PC-3 (cell line): ENCODE data around the gene ZNF106. TPM values are rescaled to one million over a fixed set of nuclear protein-coding genes. Genes with fewer than 3 reads are reported as not detected.

ENCODE experiments used
- ATAC-seq: fragments of 200-7000 bp; cut with Tn5 transposase; 2 replicates; pipeline ENCODE4 v1.9.1; 2020; ENCODE audit warnings: mild to moderate bottlenecking, moderate library complexity
- BruUV-seq: library from RNA; stranded (reverse); fragments of 400-500 nt; replicated peaks from 2 replicates; lab custom pipeline; 2021; lab: Mats Ljungman, UMichigan
- CTCF ChIA-PET: fragments of 300-600 bp; sonication (Branson Sonifier 250); formaldehyde crosslinking; loops from one replicate; lab custom pipeline; 2022; ENCODE audit warnings: antibody characterized with exemption; lab: Charles Lee
- POLR2A ChIA-PET: fragments of 300-600 bp; sonication (Branson Sonifier 250); formaldehyde crosslinking; loops from one replicate; lab custom pipeline; 2022; ENCODE audit warnings: antibody characterized with exemption; ENCODE audit not compliant: unreplicated experiment; lab: Charles Lee
- DNase-seq: peaks from one replicate; pipeline ENCODE4 v3.0.0-alpha.2; 2015
- H2AFZ ChIP-seq: fragments of 300-600 bp; sonication (generic); 2 replicates; pipeline ENCODE4 v1.6.0; 2016; ENCODE audit warnings: antibody characterized with exemption, low read length
- H3F3A ChIP-seq: fragments of 300-600 bp; sonication (generic); one replicate; pipeline ENCODE4 v1.6.0; 2017; ENCODE audit warnings: antibody characterized with exemption, low read length, control low read depth, mild to moderate bottlenecking; ENCODE audit not compliant: unreplicated experiment
- H3K27ac ChIP-seq: fragments of 300-600 bp; sonication (generic); 2 replicates; pipeline ENCODE4 v1.5.1; 2016; ENCODE audit warnings: mild to moderate bottlenecking, low read length
- H3K27me3 ChIP-seq: fragments of 300-600 bp; sonication (generic); 2 replicates; pipeline ENCODE4 v1.6.1; 2016; ENCODE audit warnings: low read length, mixed read lengths
- H3K36me3 ChIP-seq: fragments of 300-600 bp; sonication (generic); 2 replicates; pipeline ENCODE4 v1.6.1; 2016; ENCODE audit warnings: low read depth, mixed run types, low read length, mixed read lengths
- H3K4me1 ChIP-seq: fragments of 300-600 bp; sonication (generic); 2 replicates; pipeline ENCODE4 v1.5.1; 2016; ENCODE audit warnings: low read length; ENCODE audit not compliant: insufficient read depth
- H3K4me2 ChIP-seq: fragments of 300-600 bp; sonication (generic); 2 replicates; pipeline ENCODE4 v1.6.0; 2016; ENCODE audit warnings: low read length
- H3K4me3 ChIP-seq: fragments of 300-600 bp; sonication (generic); 2 replicates; pipeline ENCODE4 v1.5.1; 2016; ENCODE audit warnings: mild to moderate bottlenecking, low read length, mixed read lengths
- H3K79me2 ChIP-seq: fragments of 300-600 bp; sonication (generic); 2 replicates; pipeline ENCODE4 v1.6.1; 2017; ENCODE audit warnings: low read length, mixed read lengths
- H3K9ac ChIP-seq: fragments of 300-600 bp; sonication (generic); 2 replicates; pipeline ENCODE4 v1.6.0; 2016; ENCODE audit warnings: mild to moderate bottlenecking, low read length
- H3K9me2 ChIP-seq: fragments of 300-600 bp; sonication (generic); replicated peaks from 2 replicates; pipeline ENCODE4 v1.6.1; 2016; ENCODE audit warnings: mixed run types, low read length, mixed read lengths
- H3K9me3 ChIP-seq: fragments of 300-600 bp; sonication (generic); 2 replicates; pipeline ENCODE4 v1.6.1; 2016; ENCODE audit warnings: low read length, mixed read lengths
- H4K20me1 ChIP-seq: fragments of 300-600 bp; sonication (generic); 2 replicates; pipeline ENCODE4 v1.6.1; 2016; ENCODE audit warnings: low read length, mixed read lengths
- EZH2 ChIP-seq: fragments of 300-600 bp; sonication (generic); IDR thresholded peaks from one replicate; pipeline ENCODE4 v1.6.1; 2017; ENCODE audit warnings: antibody characterized with exemption, mild to moderate bottlenecking, low read length; ENCODE audit not compliant: unreplicated experiment
- EZH2phosphoT487 ChIP-seq: fragments of 300-600 bp; sonication (generic); IDR thresholded peaks from 2 replicates; pipeline ENCODE4 v1.6.1; 2018; ENCODE audit warnings: mild to moderate bottlenecking, antibody characterized with exemption, low read length, borderline replicate concordance
- intact Hi-C: fragments of 100-400 bp; cut with micrococcal nuclease; formaldehyde crosslinking; loops from 2 replicates; pipeline ENCODE4 v1.9.0; 2023
- total RNA-seq: library from RNA; depleted of rRNA; stranded (reverse); fragments of >200 nt; gene quantifications from 2 replicates; pipeline ENCODE4 v1.2.3, GENCODE V29; 2014
- TF ChIP-seq, protein P1 (sequence below): fragments of 300-600 bp; sonication (generic); conservative IDR thresholded peaks from 2 replicates; pipeline ENCODE4 v1.5.1; 2017; ENCODE audit warnings: antibody characterized with exemption, low read depth, mild to moderate bottlenecking, low read length

The ZNF106 gene
- total RNA-seq, 1 experiment from 2014 or later: 25.6 TPM

DNA sequence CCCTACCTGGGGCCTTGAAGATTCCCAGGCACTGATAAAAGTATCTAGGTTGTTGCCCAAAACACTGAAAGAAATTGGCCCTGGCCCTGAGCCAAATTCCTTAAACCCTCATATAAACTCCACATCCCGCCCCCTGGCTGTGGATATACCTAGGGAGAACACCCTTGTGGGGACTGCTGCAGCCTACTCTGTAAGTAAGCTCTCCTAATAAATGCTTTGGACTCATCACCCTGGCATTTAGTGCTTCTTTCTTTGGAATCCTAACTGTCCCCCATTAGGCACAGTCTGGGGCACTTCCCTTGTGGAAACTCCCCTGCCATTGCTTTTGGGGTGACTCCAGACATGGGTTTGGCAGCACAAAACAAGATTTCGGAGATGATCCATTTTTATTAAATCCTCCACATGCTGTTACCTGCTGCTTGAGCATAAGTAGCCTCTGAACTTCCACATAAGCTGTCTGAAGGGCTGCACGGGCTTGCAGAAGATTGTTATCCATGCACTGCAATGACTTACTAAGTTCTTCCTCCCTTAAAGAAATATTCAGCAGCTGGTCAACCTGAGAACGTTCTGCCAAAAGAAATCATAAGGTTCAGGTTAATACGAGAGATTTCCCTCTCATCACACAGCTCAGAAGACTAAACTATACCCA, 46.4 kb downstream of the ZNF106 start:
- no peaks in the 10 kb centered on the region for H3K27me3 ChIP-seq
- H3K9me2 ChIP-seq: no peaks in the 10 kb centered on the region
- DNase-seq (no peak), ATAC-seq (no peak; the same call in 1 of the 2 replicates)
- TF ChIP-seq EZH2phosphoT487 (no peak), EZH2 (no peak)
- TF ChIP-seq, protein P1, sequence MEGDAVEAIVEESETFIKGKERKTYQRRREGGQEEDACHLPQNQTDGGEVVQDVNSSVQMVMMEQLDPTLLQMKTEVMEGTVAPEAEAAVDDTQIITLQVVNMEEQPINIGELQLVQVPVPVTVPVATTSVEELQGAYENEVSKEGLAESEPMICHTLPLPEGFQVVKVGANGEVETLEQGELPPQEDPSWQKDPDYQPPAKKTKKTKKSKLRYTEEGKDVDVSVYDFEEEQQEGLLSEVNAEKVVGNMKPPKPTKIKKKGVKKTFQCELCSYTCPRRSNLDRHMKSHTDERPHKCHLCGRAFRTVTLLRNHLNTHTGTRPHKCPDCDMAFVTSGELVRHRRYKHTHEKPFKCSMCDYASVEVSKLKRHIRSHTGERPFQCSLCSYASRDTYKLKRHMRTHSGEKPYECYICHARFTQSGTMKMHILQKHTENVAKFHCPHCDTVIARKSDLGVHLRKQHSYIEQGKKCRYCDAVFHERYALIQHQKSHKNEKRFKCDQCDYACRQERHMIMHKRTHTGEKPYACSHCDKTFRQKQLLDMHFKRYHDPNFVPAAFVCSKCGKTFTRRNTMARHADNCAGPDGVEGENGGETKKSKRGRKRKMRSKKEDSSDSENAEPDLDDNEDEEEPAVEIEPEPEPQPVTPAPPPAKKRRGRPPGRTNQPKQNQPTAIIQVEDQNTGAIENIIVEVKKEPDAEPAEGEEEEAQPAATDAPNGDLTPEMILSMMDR: no peak
- no peak overlapping the region for H2AFZ ChIP-seq
- H3K36me3 ChIP-seq: peaks cover 21% of the 10 kb centered on the region; the same call in 1 of the 2 replicates
- BruUV-seq: no TSS peak
- CTCF ChIA-PET: no interaction called here
- H3K4me1 ChIP-seq: no peaks in the 10 kb centered on the region
- H4K20me1 ChIP-seq: no peaks in the 10 kb centered on the region
- no peaks in the 10 kb centered on the region for H3K79me2 ChIP-seq
- no peak overlapping the region for H3K4me3 ChIP-seq
- intact Hi-C loops: no loop called here
- no peak overlapping the region for H3K4me2 ChIP-seq
- POLR2A ChIA-PET: no interaction called here
- no peak overlapping the region for H3K9ac ChIP-seq
- H3F3A ChIP-seq: no peaks in the 10 kb centered on the region
- H3K9me3 ChIP-seq: no peaks in the 10 kb centered on the region
- H3K27ac ChIP-seq: no peak overlapping the region

DNA sequence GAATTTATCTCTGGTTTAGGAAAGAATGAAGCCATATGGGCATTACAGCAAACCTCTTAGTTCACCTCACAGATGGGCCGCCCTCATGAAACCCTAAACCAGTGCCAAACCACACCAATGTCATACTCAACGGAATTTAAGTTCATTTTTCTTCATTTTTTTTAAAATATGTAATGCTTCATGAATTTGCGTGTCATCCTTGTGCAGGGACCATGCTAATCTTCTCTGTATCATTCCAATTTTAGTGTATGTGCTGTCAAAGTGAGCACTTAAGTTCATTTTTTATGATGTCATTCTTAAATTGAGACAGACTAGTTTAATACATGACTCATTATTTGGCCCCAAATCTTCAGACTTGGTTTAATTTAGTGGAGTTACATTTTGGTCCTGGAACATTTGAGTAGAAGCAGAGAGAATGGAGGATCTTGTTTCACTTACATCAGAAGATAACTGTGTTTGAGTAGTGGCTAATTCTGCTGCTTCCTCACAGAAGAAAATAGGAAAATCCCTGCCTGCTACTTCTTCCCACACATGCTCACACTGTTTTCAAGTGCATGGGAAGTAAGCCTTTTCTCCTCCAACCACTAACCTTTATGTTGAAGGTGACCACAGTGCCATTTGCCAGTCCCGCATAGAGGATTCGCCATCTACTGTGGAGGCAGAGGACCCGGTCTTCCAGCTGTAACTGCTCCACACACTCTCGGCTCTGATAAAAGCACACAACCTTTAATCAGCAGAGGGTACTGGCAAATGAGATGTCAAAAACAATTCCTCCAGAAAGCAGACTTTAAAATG, 63.3 kb downstream of the ZNF106 start:
- Histone ChIP-seq H3K4me2 (no peak overlapping the region), H3K9ac (no peak overlapping the region), H3K27me3 (no peaks in the 10 kb centered on the region), H2AFZ (no peak overlapping the region), H3K27ac (no peak overlapping the region), H3K9me2 (no peaks in the 10 kb centered on the region), H3K4me1 (no peaks in the 10 kb centered on the region), H3F3A (no peaks in the 10 kb centered on the region), H4K20me1 (no peaks in the 10 kb centered on the region), H3K36me3 (peaks cover 45% of the 10 kb centered on the region), H3K4me3 (no peak overlapping the region), H3K79me2 (no peaks in the 10 kb centered on the region), H3K9me3 (no peaks in the 10 kb centered on the region)
- TF ChIP-seq EZH2: no peak
- TF ChIP-seq, protein P1: no peak
- no peak for TF ChIP-seq EZH2phosphoT487
- POLR2A ChIA-PET: no interaction called here
- CTCF ChIA-PET: no interaction called here
- ATAC-seq (peak; percentile 29; the same call in 1 of the 2 replicates), DNase-seq (peak; percentile 12)
- intact Hi-C loops: no loop called here
- no TSS peak for BruUV-seq

DNA sequence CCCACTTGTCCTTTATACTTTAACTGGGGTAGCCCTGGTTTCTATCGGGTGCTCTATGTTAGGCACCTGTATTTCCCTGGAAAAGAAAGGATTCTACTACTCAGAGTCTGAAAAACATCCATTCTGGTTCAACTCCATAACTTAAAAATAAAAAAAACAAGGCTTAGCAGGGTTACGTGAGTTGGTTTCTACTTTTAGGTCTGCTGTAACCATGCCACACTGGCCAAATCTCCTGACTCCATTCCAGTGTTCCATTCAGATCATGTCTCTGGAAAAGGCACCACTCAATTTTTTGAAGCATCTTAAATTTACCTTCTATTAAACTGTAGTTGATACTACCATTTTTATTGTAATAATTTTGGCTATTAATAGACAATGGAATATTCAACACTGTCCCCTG, 69.6 kb downstream of the ZNF106 start:
- ChIA-PET POLR2A (no interaction called here), CTCF (no interaction called here)
- Histone ChIP-seq H2AFZ (no peak overlapping the region), H3K27me3 (no peaks in the 10 kb centered on the region), H3K36me3 (peaks cover 51% of the 10 kb centered on the region), H3K27ac (no peak overlapping the region), H3K79me2 (no peaks in the 10 kb centered on the region), H3K9me2 (no peaks in the 10 kb centered on the region), H3K4me3 (no peak overlapping the region), H3K4me1 (no peaks in the 10 kb centered on the region), H3K9ac (no peak overlapping the region), H3K4me2 (no peak overlapping the region), H3K9me3 (no peaks in the 10 kb centered on the region), H4K20me1 (no peaks in the 10 kb centered on the region), H3F3A (no peaks in the 10 kb centered on the region)
- no peak for ATAC-seq
- intact Hi-C loops: no loop called here
- BruUV-seq: no TSS peak
- DNase-seq: no peak
- no peak for TF ChIP-seq EZH2phosphoT487
- TF ChIP-seq EZH2: no peak
- TF ChIP-seq, protein P1: no peak
